Nephron (organoid): ENCODE measurements around the gene RNF17.
"Not testable (repeated sequence)": the region's sequence is repeated elsewhere in the genome, so short reads cannot be mapped to it uniquely, and the experiment has no call there.

Experiments used
- H3K27ac Mint-ChIP-seq, 3 experiments: 2 replicates each; pipeline ENCODE4 v1.8.0; 2020; ENCODE audit warnings: mixed read lengths in 3 of 3, mild to moderate bottlenecking in 2 of 3, moderate library complexity in 1 of 3
- H3K27me3 Mint-ChIP-seq: 2 replicates; pipeline ENCODE4 v1.8.0; 2021; ENCODE audit warnings: low read depth, mild to moderate bottlenecking, moderate library complexity, mixed read lengths
- H3K36me3 Mint-ChIP-seq: 2 replicates; pipeline ENCODE4 v1.8.0; 2020; ENCODE audit warnings: low read depth, mixed read lengths
- H3K4me1 Mint-ChIP-seq: 2 replicates; pipeline ENCODE4 v1.8.0; 2020; ENCODE audit warnings: mixed read lengths
- H3K4me3 Mint-ChIP-seq, 3 experiments: 2 replicates each; pipeline ENCODE4 v1.8.0; 2020; ENCODE audit warnings: mild to moderate bottlenecking in 3 of 3, mixed read lengths in 3 of 3, moderate library complexity in 2 of 3
- H3K9me3 Mint-ChIP-seq: 2 replicates; pipeline ENCODE4 v1.8.0; 2020; ENCODE audit warnings: mixed read lengths
- TF ChIP-seq, protein P1 (sequence below), 3 experiments: fragments of 200-600 bp; sonication (generic); IDR thresholded peaks; one replicate each; pipeline ENCODE4 v1.5.0; 2021; ENCODE audit warnings: antibody characterized with exemption in 3 of 3; ENCODE audit not compliant: unreplicated experiment in 3 of 3

RNF17 gene

DNA sequence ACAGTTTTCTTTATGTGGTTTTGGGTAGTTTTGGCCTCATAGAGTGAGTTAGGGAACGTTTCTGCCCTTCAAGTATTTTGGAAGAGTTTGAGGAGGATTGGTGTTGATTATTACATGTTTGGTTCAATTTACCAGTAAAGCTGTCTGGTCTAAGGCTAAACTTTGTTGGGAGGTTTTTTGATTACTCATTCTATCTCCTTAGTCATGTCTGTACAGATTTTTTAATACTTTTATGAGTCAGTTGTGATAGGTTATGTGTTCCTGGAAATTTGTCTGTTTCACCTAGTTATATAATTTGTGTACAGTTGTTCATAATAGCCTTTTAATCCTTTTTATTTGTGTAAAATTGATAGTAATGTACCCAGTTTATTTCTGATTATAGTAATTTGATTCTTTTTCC, 20.4 kb downstream of the RNF17 start:
- peaks cover 22% of the 10 kb centered on the region for H3K9me3 Mint-ChIP-seq
- H3K27ac Mint-ChIP-seq = no peak overlapping the region
- no peaks in the 10 kb centered on the region for H3K36me3 Mint-ChIP-seq
- no peak overlapping the region for H3K4me3 Mint-ChIP-seq
- no peaks in the 10 kb centered on the region for H3K4me1 Mint-ChIP-seq
- TF ChIP-seq, protein P1, sequence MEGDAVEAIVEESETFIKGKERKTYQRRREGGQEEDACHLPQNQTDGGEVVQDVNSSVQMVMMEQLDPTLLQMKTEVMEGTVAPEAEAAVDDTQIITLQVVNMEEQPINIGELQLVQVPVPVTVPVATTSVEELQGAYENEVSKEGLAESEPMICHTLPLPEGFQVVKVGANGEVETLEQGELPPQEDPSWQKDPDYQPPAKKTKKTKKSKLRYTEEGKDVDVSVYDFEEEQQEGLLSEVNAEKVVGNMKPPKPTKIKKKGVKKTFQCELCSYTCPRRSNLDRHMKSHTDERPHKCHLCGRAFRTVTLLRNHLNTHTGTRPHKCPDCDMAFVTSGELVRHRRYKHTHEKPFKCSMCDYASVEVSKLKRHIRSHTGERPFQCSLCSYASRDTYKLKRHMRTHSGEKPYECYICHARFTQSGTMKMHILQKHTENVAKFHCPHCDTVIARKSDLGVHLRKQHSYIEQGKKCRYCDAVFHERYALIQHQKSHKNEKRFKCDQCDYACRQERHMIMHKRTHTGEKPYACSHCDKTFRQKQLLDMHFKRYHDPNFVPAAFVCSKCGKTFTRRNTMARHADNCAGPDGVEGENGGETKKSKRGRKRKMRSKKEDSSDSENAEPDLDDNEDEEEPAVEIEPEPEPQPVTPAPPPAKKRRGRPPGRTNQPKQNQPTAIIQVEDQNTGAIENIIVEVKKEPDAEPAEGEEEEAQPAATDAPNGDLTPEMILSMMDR (IDR thresholded peaks at IDR 0.05; ENCODE audit: unreplicated experiment in 3 of 3) = no peak
- peaks cover 9% of the 10 kb centered on the region for H3K27me3 Mint-ChIP-seq

DNA sequence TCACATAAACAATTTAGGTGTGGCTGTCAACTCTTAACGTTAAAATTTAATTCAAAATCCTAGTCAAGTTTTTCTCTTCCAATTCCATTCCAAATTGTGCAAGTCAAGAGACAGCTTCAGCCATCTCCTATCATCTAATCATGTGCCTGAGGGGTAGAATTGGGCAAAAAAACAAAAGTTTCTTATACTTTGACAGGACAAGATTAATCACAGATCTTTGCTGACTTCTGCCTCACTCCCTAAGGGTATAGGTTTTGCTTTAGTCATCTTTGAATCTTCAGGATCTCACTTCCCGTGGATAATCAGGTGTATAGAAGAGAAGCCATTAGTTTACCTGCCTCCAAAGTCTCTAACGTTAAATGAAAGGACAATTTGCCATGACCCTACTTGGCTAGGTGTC, 24.6 kb downstream of the RNF17 start:
- Mint-ChIP-seq H3K27me3 (peaks cover 9% of the 10 kb centered on the region), H3K4me3 (no peak overlapping the region), H3K27ac (no peak overlapping the region), H3K4me1 (no peaks in the 10 kb centered on the region), H3K9me3 (peaks cover 17% of the 10 kb centered on the region), H3K36me3 (no peaks in the 10 kb centered on the region)
- TF ChIP-seq, protein P1 (IDR thresholded peaks at IDR 0.05; ENCODE audit: unreplicated experiment in 3 of 3) = no peak

DNA sequence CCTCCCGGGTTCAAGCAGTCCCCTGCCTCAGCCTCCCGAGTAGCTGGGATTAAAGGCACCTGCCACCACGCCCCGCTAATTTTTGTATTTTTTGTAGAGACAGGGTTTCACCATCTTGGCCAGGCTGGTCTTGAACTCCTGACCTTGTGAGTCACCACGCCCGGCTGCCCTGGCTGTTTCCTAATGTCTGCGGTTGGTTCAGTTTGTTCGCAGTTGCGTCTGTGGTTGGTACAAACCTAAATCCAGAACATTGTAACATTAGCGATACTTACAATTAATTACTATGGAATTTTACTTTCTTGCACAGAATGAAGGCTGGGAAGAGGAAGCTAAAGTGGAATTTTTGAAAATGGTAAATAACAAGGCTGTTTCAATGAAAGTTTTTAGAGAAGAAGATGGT, 38.1 kb downstream of the RNF17 start:
- Mint-ChIP-seq H3K27me3 (no peaks in the 10 kb centered on the region), H3K4me1 (no peaks in the 10 kb centered on the region), H3K9me3 (no peaks in the 10 kb centered on the region), H3K27ac (no peak overlapping the region), H3K4me3 (no peak overlapping the region), H3K36me3 (no peaks in the 10 kb centered on the region)
- TF ChIP-seq, protein P1 (IDR thresholded peaks at IDR 0.05; ENCODE audit: unreplicated experiment in 3 of 3) = no peak

DNA sequence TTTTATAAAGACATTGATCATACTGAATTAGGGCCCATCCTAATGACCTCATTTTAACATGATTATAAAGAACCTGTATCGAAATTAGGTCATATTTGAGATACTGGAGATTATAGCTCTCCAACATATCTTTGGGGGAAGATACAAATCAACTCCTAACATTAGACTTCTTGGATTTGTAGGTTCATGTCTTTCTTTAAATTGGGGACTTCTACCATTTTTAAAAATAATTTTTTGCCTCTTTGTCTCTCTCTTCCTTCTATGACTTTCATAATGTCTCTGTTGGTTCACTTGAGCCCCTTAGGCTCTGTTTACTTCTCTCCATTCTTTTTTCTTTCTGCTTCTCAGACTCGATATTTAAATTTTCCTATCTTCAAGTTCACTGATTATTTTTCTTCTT, 57.2 kb downstream of the RNF17 start:
- Mint-ChIP-seq H3K27me3 (peaks cover 6% of the 10 kb centered on the region), H3K36me3 (peaks cover 3% of the 10 kb centered on the region), H3K27ac (no peak overlapping the region), H3K4me3 (no peak overlapping the region), H3K4me1 (no peaks in the 10 kb centered on the region), H3K9me3 (peaks cover 26% of the 10 kb centered on the region)
- TF ChIP-seq, protein P1 (IDR thresholded peaks at IDR 0.05; ENCODE audit: unreplicated experiment in 3 of 3) = no peak

DNA sequence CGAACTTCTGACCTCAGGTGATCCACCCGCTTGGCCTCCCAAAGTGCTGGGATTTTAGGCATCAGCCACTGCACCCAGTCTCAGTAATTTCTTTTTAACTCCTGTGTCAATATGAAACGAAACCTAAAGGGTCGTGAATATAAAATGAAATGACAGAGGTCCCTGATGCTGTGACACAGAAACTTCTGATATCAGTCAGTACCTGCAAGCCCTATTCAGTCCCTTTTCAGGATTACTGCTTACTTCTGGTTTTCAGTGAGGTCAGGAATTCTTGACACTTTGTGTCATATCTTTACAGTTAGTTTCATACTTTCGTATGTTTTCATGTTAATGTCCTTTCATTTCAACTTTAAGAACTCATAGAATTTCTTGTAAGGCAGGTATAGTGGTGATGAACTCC, 58.7 kb downstream of the RNF17 start:
- TF ChIP-seq, protein P1 (IDR thresholded peaks at IDR 0.05; ENCODE audit: unreplicated experiment in 3 of 3) = no peak
- H3K4me3 Mint-ChIP-seq = no peak overlapping the region
- peaks cover 26% of the 10 kb centered on the region for H3K9me3 Mint-ChIP-seq
- no peaks in the 10 kb centered on the region for H3K4me1 Mint-ChIP-seq
- H3K27me3 Mint-ChIP-seq = peaks cover 6% of the 10 kb centered on the region
- H3K36me3 Mint-ChIP-seq = peaks cover 3% of the 10 kb centered on the region
- H3K27ac Mint-ChIP-seq = no peak overlapping the region

DNA sequence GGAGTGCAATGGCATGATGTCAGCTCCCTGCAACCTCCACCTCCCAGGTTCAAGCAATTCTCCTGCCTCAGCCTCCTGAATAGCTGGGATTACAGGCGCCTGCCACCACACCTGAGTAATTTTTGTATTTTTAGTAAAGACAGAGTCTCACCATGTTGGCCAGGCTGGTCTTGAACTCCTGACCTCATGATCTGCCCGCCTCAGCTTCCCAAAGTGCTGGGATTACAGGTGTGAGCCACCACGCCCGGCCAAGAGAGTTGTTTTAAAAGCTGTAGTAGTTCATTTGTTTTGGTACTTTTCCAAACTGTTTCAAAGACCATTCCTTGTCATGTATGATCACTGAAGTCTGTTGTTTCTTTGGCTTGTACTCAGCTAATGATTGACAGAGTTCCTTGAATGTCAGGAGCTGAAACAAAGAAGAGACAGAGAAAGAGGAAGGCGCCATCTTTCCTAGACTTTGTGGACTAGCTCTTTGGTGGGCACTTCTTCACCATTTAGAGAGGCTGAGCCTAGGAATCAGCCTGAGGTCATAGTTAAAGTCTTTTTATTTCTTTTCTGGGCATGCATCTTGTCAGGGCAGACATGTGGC, 59.2 kb downstream of the RNF17 start:
- H3K4me1 Mint-ChIP-seq, H3K36me3 Mint-ChIP-seq, H3K27ac Mint-ChIP-seq, H3K27me3 Mint-ChIP-seq, H3K4me3 Mint-ChIP-seq: not testable (repeated sequence)
- H3K9me3 Mint-ChIP-seq = peaks cover 26% of the 10 kb centered on the region
